AG04449 (cell line): ENCODE measurements around the gene CSNK2A2.

Experiments
- CTCF ChIA-PET: fragments of 350-600 bp; formaldehyde crosslinking; extraction: SDS; loops from one replicate; lab custom pipeline; 2021; ENCODE audit warnings: antibody characterized with exemption; lab: Yijun Ruan, JAX
- POLR2A ChIA-PET: fragments of 400-600, 350-600 bp; formaldehyde crosslinking; extraction: SDS; loops from one replicate; lab custom pipeline; 2020; ENCODE audit warnings: antibody characterized with exemption, inconsistent platforms; lab: Yijun Ruan, JAX
- DNase-seq: peaks from one replicate; pipeline ENCODE4 v3.0.0-alpha.2; 2010; ENCODE audit warnings: low read depth, low spot score
- H3K4me3 ChIP-seq: 2 replicates; pipeline ENCODE4 v1.5.1; 2011; ENCODE audit warnings: low read depth, mild to moderate bottlenecking, control low read depth, low read length
- TF ChIP-seq, protein P1 (sequence below): IDR thresholded peaks from one replicate; pipeline ENCODE4 v1.5.1; 2011; ENCODE audit warnings: mild to moderate bottlenecking, moderate library complexity, low read length, control low read depth, inconsistent platforms; ENCODE audit not compliant: insufficient read depth; ENCODE audit errors: missing control alignments

The CSNK2A2 gene

DNA sequence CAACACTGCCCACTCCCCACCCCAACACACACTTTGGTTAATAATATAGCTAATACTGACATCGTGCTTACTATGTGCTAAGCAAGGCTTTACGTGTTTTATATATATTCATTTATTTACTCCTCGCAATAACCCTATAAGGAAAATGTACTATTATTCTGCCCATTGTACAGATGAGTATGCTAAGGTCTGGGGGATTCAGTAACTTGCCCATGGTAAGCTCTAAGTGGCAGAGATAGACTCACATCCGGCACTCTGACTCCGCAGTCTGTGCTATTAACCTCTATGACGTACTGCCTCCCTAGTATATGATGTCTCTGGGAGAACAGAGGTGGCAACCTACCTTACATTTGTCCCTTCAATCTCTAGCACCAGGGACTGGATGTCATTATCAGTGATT, 81.4 kb downstream of the CSNK2A2 start:
- ChIA-PET CTCF (interaction anchor here (2.9 kb wide), 1 partner anchor 10 kb away, joined by 15 read pairs; no protein-coding TSS in a partner anchor), POLR2A (interaction anchor here (0.6 kb wide), 1 partner anchor 10 kb away, joined by 3 read pairs; no protein-coding TSS in a partner anchor)
- TF ChIP-seq, protein P1, sequence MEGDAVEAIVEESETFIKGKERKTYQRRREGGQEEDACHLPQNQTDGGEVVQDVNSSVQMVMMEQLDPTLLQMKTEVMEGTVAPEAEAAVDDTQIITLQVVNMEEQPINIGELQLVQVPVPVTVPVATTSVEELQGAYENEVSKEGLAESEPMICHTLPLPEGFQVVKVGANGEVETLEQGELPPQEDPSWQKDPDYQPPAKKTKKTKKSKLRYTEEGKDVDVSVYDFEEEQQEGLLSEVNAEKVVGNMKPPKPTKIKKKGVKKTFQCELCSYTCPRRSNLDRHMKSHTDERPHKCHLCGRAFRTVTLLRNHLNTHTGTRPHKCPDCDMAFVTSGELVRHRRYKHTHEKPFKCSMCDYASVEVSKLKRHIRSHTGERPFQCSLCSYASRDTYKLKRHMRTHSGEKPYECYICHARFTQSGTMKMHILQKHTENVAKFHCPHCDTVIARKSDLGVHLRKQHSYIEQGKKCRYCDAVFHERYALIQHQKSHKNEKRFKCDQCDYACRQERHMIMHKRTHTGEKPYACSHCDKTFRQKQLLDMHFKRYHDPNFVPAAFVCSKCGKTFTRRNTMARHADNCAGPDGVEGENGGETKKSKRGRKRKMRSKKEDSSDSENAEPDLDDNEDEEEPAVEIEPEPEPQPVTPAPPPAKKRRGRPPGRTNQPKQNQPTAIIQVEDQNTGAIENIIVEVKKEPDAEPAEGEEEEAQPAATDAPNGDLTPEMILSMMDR, result no peak
- no peak overlapping the region for H3K4me3 ChIP-seq
- no peak for DNase-seq

DNA sequence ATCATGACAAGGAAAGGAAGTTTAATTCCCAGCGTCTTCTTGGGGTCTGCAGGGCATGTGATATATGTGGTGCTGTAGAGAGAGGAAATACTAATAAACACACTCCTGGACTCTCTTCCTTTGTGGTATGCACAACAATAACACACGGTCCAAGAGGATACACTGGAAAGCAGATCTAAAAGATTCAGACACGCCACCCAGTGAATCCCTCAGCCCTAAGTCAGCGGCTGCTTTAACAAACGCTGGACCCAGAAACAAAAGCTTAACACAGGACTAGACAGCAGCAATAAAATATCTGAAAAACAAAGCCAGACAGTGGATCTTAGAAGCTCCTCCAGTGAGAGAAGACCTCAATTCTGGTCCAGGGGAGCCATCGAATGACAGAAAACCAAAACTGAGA, 81.8 kb downstream of the CSNK2A2 start:
- TF ChIP-seq, protein P1, result no peak
- ChIA-PET CTCF (interaction anchor here (2.9 kb wide), 1 partner anchor 11 kb away, joined by 15 read pairs; no protein-coding TSS in a partner anchor), POLR2A (interaction anchor here (0.6 kb wide), 1 partner anchor 10 kb away, joined by 3 read pairs; no protein-coding TSS in a partner anchor)
- no peak for DNase-seq
- no peak overlapping the region for H3K4me3 ChIP-seq

DNA sequence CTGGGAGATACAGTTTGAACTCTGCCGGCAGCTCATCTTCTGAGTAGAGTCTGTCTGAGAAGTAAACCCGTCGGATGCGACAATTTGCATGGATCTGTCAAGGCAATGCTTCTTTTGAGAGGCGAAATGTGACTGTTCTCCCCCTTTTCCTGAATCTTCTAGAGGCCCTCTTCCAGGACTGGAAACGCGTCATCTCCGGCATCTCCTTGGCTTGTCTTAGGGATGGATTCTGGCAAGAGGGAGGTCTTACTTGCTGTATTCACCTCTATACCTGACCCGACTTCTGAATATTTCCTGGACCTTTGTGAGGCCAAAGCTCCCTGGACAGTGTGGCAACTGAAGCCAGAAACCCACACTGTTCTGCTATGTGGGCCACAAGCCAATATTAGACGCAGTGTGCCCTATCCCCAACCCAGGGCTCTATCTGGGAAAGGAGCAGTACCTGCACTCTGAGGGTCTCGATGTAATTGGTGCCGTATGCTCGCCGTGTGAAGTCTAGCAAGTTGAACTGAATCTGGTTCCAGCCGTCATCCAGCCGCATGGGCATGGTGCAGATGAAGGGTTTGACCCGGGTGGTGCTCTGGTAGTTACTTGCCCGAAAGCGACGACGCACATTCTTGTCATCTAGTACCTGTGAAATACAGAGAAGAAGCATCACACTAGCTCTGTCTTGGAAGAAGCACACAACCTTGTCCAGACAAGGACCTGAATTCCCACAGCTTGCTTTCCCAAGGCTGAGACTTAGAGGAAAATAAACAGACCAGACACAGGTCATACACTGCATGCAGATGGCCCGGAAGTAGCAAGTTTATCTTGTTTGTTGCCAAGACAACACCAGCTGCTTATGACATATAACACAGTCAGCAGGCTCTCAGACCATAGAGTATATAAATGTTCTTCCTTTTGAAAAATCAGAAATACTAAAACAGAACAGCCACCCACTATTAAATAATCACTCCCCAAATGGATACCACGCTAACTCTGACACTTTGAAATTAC, 82.8 kb downstream of the CSNK2A2 start:
- no peak for DNase-seq
- TF ChIP-seq, protein P1, result no peak
- POLR2A ChIA-PET, result no interaction called here
- H3K4me3 ChIP-seq, result no peak overlapping the region
- CTCF ChIA-PET, result interaction anchor here (1.2 kb wide), 1 partner anchor 12 kb away, joined by 5 read pairs; no protein-coding TSS in a partner anchor

DNA sequence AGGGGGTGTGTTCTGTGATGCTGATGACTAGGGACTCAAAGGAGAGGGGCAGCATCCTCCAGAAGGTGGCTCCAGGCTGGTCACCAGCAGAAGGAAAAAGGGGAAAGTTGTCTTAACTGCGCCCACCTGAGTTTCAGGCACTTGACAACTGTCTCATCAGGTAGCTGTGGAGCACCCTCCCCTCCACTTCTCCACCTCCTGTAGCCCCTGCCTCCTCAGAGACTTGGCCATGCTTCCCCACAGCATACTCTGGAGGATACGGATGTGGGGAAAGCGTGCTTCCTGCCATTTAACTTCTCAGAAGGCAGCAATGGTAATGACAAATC, 86.6 kb downstream of the CSNK2A2 start:
- ChIA-PET CTCF (interaction anchor here (2.6 kb wide), 1 partner anchor 10 kb away, joined by 15 read pairs; no protein-coding TSS in a partner anchor), POLR2A (no interaction called here)
- DNase-seq, result no peak
- TF ChIP-seq, protein P1, result no peak
- no peak overlapping the region for H3K4me3 ChIP-seq

DNA sequence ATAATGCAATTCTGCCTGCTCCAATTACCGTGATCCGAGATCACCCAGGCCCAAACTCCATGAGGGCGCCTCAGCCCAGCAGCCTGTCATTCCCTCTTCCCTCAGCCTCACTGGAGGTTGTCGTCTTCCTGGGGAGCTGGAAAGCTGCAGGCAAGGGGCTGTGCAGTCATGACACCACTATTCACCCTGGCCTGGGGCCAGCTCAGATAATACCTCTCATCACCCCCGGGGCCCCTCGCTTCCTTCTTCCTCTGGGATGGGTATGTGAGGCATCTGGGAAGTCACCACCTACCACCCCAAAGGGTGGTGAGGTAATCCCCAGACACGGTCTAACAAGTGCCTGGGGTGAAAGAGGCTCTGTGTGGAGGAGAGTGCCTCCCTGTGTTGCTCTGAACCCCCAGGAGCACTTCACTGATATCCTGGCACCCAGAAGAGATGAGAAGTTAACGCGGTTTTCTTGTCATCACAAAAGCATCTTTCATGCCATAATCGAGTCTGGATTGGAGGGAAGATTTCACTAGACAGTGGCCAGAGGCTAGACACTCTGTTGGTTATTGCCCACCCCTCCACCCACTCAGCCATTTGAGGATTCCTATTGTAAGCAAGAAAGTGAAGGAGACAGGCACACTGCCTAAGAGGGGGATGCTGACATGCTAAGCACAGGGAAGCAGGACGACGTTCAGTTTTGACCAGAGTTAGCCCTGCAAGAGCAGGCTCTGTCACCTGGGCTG, 87.2 kb downstream of the CSNK2A2 start:
- POLR2A ChIA-PET, result no interaction called here
- no peak for DNase-seq
- no peak overlapping the region for H3K4me3 ChIP-seq
- CTCF ChIA-PET, result interaction anchor here (0.6 to 2.6 kb wide), 4 partner anchors 11 to 89 kb away, joined by 3 to 15 read pairs (median 8); no protein-coding TSS in a partner anchor
- TF ChIP-seq, protein P1, result no peak
